G401.6 (cell line): ENCODE measurements around the gene PDE6A.
"Not testable (repeated sequence)": the region's sequence is repeated elsewhere in the genome, so short reads cannot be mapped to it uniquely, and the experiment has no call there.

Source experiments
- FAIRE-seq: peaks from 2 replicates; lab custom pipeline; 2012; peaks lifted over from hg19 to GRCh38; lab: Jason Lieb, UNC

Gene PDE6A

DNA sequence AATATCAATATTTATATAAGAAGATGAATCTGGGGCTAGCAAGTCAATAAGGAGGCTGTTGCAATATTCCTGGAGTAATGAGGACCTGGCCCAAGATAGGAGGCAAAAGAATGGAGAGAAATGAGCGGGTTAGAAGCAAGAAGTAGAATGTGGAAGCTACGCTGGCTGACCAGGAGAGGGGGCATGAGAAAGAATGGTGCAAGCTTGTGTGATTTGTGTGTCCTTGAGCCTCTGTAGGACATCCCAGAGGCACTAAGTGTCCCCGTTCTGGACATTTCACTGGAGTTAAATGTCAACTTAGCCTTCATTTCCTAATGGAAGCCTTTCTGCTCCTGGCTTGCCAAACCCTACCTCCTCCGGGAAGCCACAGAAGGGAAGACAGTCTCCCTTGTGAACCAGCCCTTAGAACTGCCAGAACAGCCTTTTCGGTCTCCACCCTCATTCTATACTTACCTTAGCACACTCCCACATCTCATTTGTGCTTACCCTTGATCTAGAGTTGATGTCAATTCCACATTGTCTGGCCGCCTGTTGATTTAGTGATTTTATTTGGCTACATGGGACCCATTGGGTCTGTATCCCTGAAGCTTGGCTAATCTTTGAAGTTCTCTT, 6.7 kb upstream of the PDE6A start:
- FAIRE-seq = no peak

DNA sequence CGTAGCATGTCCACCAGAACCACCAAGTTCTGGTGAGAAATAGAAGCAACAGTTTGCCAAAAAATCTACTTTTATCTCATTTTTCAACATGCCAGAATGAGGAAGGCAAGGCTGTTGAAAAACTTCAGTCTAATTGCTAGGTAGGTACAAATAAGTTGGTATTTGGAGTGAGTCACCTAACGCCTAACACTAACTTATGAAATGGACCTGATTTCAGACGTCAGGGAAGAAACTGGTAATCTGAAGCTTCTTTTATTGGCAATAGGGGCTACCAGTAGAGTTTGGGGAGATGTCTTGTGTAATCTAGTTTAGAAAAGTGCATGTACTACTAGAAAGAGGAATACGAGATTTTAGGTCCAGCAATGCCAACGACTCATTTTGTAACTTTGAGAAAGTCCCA, 4.4 kb upstream of the PDE6A start:
- FAIRE-seq = no peak

DNA sequence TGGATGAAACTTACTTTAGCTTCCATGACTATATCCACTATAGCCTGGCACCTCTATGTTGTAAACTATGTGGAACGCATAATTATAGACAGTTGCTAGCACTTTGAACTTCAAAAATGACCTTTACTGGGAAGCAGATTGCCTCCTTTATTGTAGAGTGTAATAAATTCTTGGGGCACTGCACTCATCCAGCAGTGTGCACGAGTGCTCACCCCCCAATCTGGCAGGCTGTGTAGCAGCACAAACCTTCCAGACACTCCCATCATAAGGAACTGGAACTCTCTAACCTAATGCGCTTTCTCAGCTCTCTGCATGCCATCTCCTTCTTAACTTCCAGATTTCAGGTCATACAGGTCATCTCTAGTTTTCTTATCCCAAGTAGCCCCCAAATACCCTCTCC, 1.5 kb upstream of the PDE6A start:
- no peak for FAIRE-seq

DNA sequence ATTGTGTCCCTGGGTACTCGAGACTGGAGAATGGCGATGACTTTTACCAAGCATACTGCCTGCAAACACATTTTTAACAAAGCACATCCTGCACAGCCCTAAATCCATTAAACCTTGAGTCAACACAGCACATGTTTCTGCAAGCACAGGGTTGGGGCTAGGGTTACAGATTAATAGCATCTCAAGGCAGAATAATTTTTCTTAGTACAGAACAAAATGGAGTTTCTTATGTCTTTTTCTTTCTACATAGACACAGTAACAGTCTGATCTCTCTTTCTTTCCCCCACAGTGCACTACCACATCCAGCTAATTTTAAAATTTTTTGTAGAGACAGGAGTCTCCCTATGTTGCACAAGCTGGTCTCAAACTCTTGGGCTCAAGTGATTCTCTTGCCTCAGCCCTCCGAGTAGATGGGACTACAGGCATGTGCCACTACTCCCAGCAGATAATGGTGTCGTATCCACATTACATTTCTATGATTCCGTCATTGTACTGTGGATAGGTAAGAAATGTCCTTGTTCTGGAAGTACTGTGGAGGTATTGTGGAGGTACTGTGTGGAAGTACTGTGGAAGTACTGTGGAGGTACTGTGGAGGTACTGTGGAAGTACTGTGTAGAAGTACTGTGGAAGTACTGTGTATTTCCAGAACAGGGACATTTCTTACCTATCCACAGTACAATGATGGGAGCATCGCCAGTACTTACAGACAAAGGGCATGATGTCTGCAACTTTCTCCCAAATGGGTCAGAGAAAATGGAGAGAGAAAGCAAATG, 1.2 kb downstream of the PDE6A start:
- FAIRE-seq = not testable (repeated sequence)

DNA sequence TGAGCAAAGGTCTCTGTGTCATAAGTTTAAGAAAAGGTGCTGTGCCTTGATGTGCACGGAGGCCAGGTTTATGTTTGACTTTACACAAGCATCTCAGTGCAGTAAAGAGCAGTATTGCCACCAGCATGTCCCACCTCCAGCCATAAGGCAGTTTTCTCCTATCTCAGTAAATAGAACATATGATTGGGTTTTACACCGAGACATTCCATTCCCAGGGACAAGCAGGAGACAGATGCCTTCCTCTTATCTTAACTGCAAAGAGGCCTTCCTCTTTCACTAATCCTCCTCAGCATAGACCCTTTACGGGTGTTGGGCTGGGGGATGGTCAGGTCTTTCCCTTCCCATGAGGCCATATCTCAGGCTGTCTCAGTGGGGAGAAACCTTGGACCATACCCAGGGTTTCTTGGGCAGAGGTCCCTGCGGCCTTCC, 1.8 kb downstream of the PDE6A start:
- FAIRE-seq = not testable (repeated sequence)

DNA sequence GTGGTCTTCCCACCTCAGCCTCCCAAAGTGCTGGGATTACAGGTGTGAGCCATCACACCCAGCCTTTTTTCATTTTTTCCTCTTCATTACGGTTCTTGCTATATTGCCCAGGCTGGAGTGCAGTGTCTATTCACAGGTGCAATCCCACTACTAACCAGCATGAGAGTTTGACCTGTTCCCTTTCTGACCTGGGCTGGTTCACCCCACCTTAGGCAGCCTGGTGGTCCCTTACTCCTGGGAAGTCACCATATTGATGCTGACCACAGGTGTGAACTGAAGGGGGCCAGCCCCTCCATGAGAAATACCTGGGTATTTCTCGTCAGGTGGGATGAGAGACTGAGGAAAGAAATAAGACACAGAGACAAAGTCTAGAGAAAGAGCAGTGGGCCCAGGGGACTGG, 2.4 kb downstream of the PDE6A start:
- no peak for FAIRE-seq

DNA sequence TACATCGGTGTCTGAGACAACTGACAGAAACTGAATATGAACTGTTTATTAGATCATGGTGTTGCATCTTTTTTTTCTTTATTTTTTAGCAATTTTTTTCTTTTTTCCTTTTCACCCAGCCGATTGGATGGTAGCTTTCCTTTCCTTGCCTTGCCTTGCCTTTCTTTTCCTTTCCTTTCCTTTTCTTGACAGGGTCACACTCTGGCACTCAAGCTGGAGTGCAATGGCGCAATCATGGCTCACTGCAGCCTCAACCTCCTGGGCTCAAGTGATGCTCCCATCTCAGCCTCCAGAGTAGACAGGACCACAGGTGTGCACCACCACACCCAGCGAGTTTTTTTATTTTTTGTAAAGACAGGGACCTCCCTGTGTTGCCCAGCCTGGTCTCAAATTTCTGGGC, 2.8 kb downstream of the PDE6A start:
- FAIRE-seq = no peak

DNA sequence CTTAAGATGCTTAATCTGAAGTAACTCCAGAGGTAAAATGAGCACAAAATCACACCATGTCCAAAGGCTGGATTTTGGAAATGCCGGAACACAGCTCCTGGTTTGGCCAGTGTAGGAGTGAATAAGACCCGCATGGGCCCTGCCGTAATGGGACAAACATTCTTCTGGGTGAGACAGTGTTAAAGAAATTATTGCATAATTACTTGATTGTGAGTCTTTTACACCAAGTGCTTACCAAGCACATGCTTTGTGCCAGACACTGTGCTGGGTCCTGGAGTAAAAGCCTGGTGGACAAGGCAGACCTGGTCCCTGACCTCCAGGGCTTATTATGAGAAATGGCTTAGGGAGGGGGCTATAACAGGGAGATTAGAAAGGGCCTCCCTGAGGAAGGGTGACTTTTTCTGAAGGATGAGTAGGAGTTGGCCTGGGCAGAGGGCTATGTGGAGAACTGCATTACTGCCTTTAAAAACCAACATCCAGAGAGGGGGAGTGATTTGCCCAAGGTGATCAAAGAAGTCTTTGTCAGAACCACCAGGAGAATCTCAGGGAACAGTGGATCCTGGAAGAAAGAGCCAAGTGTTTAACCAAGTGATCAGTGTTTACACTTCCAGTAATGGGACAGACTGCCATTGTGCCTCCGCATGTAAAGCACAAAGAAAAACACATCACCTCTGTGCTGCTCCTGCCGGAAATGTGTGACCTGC, 3.5 kb downstream of the PDE6A start:
- no peak for FAIRE-seq

DNA sequence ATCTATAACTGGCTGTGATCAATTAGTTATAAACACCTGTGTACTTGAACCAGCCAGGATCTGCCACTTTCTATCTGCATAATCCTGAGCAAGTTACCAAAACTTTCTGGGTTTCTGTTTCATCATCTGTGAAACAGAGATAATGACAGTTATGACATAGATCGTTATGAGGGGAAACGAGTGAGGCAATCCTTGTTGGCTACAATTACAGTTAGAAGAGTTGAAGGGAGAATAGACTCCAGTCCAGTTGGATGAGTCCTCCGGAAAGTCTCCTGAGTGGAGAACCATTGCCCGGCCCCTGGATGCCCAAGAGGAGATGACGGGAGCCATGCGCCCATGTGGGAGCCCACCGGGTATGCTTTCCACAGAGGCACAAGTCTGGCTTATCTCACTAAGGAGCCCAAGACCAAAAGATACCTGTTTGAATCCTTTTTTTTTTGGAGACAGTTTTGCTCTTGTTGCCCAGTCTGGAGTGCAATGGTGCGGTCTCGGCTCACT, 4.5 kb downstream of the PDE6A start:
- no peak for FAIRE-seq

DNA sequence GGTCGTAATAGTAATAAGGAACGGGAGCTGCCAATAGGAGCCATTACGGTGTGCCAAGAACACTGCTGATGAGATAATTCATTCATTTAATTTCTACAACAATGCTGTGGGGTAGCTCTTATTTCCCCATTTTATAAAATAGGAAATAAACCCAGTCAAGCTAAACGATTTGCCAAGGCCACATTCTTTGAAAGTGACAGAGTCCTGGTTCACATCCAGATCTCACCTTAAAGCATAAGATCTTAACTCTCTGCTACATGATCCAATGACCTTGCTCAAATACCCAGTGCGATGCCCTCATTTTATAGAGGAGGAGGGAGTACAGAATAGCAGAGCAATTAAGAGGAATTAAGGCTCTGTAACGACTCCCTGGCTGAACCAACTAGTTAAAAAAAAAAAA, 5.0 kb downstream of the PDE6A start:
- FAIRE-seq = no peak

DNA sequence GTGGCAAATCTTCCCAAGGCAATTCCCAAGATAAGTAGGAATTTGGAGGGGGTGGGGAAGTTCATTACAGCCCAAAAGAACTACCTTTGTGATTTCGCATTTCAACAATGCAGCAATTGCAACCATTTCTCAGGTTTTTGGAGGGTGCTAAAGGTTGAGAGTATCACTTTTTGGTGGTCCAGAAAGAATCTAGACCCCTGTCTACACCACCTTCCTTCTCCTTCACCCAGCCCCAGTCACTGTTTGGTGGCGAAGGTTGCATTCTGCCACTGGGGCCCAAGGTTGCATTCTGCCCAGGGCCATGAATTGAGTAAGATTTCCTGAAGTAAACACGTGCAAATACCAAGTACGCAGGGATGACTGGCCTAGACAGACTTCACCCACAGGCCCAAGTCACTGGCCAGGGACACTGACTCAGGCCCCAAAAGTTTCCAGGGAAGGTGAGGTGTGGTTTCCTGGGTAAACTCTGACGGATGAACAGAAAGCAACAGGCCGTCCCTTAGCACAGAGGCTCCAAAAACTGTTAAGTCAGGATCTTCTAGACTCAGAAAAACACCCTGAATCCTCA, 5.7 kb downstream of the PDE6A start:
- no peak for FAIRE-seq

DNA sequence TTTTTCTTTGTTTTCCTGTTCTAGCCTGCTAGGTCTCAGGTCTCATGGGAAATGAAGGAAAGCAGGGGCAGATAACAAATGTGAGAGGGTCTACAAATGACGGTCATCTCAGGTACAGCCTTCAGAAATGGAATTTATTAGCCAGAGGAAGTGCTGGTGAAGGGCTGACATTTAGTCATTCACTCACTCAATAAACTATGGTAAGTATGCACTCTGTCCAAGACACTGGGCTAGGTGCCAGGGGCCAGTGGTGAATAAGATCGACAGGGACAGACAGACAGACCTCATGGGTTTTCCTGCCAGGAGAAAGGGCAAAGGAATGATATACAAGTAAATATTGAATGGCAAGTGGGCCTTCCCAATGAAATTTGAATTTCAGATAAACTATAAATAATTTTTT, 6.3 kb downstream of the PDE6A start:
- FAIRE-seq = no peak

DNA sequence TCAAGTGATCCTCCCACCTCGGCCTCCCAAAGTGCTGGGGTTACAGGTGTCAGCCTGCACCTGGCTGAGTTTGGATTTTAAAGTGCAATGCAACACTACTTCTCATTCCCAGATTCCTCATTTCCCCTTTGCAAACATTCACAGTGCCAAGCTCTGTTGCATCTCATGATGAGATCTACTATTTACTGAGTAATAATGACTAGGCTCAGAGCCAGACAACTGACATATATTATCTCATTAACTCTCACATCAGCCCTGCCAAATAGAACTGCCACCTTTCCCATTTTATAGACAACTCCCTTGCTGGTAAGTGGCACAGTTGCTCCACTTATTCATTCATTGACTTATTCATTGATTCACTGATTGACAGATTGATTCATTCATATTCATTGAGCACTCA, 7.0 kb downstream of the PDE6A start:
- FAIRE-seq = no peak

DNA sequence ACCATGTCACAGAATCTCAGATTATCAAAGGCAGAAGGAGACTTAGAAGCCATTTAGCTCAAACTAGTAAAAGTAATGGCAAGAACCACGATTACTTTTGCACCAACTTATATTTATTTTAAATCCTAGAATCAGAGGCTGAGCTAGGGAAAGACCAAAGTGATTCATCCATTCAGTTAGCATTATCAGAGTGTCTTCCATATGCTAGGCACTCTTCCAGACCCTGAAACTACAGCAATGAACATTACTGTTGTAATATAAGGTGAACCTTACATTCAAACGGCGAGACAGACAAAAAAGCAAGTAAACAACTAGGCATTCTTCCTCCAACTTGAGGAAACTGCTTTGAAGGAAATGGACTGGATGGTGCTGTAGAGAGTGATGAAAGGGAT, 7.9 kb downstream of the PDE6A start:
- no peak for FAIRE-seq

DNA sequence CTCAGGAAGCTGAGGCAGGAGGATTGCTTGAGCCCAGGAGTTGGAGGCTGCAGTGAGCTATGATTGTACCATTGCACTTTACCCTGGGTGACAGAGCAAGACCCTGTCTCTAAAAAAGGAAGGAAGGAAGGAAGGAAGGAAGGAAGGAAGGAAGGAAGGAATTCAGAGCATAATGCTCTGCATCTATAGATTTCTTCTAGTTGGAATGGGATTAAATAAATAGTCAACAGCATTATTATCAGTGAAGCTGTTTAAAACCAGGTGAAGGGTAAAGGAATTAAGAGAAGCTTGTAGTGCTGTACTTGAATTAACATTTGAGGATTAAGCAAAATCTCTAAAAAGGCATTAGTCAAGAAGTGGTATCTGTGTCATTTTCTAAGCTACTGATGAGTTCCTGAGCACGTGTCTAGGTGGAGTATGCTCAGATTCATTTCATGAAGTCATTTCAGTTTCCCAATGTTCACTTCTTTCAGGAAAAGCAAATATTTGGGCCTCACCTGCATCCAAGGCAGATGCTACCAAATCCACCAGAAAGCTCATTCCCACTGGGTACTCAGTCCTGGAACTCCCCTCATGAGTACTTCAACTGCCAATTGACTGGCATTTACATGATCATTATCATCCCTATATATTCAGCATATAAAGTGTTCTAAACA, 8.4 kb downstream of the PDE6A start:
- no peak for FAIRE-seq

DNA sequence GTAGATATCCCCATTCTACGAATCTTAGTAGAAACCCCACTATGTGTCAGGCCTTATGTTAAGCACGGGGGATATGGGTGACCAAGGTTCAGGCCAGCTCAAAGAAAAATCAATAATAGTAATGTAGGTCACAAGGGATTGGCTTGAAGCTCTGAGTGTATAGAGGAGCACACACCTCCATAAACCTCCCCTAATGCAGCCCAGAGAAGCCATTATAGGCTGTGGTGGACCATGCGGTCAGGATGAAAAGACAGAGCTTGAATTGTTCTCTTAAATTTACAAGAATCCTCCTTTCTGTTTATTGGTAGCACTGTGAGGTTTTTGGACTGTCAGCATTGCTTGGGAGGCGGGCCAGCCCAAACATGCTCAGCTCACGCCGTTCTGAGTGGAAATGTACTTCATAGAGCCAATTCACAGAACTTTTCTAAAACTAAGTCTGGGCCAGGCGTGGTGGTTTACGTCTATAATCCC, 9.1 kb downstream of the PDE6A start:
- FAIRE-seq = no peak

DNA sequence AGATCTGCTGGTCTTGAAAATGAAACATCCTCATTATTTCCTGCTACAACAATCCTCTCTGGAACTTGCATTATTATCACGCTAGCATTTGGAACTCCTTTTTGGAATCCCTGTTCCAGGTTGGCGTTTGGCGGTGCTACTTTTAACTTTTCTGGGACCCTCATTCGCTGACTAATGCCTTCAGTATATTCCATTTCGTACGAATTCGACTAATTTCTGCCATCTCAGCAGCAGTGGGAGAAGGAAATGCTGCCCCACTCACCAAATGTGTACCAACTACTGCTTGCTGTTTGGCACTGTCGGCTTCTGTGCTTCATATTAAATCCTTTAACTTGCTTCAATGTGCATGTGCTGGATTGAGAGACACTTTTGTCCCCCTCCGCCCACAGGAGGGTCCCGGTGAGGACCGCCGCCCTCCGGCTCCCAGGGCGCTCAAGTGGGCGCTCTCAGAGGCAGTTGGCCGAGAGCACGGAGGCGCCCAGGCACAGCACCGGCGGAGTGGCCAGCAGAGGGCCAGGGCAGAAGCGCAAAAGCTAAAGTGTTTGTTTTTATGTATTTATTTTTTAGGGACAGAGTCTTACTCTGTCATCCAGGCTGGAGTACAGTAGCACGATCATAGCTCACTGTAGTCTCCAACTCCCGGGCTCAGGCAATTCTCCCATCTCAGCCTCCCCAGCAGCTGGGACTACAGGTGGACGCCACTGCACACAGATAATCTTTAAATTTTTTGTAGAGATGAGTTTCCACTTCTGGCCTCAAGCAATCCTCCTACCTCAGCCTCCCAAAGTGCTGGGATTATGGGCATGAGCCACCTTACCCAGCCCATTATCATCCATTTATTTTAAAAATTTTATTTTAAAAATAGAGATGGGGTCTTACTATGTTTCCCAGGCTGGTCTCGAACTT, 11.9 kb downstream of the PDE6A start:
- FAIRE-seq = no peak

DNA sequence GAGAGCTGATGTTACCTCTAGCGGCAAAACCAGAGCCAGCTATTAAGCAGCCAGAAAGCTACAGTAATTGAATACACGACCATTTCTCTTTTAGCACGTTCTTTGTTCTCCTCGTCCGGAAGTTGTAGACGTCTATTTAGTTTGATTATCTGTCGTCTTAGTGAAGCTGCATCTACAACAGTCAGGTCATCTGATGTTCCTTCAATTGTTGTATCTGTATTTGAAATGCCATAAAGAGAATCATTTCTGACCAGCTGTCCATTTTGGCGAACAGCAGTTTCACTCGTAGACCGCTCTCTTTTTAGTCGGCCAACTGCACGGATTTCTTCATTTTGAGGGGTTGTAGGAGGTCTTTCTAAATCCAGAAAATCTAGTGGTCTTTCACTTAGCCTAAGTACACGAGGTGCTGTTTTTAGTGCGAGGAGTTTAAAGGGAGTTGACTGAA, 12.6 kb downstream of the PDE6A start:
- no peak for FAIRE-seq

DNA sequence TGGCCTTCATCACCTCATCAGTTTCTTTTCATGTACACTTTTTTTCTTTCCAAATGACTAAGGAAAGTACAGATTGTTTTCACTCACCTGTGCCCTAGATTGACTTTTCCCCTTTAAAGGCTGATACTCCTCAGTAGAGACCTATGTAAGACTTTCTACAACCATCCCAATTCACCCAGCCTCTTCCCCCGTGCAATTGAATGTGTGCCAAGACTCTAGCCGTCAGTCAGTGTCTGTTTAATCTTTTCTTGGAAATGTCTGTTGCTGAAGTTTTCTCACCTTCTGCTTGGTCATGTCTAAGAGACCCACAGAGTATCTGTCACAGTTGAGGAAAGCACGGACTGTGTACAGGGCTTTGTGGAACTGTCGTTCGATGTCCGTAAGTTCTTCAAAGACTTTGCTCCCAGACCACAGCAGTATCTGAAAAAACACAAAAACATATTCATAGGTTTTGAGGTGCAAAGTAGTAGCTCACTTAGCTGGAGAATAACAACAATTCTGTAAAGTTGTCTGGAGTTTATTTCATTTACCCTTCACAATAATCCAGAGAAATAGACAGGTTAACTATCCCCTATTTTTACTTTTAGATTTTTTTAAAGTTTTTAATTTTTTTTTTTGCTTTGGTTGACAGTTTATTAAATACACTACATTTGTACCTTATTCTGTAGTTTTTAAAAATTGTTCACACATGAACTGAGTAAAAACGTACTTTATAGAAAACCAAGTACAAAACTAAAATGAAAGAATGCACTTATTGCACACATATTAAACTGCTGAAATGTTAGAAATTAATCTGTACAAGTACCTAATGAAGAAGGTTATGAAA, 13.6 kb downstream of the PDE6A start:
- FAIRE-seq = peak; percentile 71

DNA sequence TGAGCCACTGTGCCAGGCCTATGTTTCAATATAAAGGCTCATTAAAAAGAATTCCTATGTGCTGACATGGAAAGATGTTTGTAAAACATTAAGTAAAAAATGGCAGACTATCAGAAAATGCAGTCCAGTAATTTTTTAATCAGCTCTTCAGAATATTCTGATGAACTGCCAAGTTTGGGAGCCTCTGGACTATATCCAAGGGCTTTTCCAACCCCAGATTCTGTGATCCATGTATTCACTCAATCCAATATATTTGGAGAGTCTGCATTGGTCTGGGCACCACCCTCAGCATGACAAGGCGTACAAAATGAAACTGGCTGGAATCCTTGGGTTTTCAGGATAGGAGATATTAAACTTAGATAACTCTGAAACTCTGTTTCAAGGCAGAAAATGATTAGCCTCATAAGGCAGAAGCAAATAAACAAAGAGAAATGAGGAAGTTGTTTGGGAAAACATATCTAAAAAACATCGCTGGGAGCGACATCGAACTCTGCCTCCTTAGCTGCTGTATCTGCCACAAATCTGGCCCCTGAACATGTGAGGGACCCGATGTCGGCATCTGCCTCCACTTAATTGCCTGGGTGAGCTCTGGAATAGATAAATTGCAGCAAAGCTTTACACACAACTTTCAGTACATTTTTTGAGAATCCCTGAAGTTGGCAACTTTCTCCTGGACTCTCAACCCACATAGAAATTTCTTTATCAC, 14.4 kb downstream of the PDE6A start:
- no peak for FAIRE-seq
